A549 (cell line): ENCODE data around the gene RELT.

Experiments
- EP300 ChIP-seq, 2 experiments: fragments of >200 bp; sonication (Bioruptor Twin); formaldehyde crosslinking; IDR thresholded peaks; 2 replicates in 1 of 2; 3 replicates in 1 of 2; pipeline ENCODE4 v1.6.1; 2016 to 2017
- HOXB5 ChIP-seq: fragments of 250-450 bp; sonication (Bioruptor Pico); IDR thresholded peaks from 2 replicates; pipeline ENCODE4 v1.5.0; 2020; ENCODE audit warnings: mild to moderate bottlenecking, moderate library complexity
- MAFK ChIP-seq: fragments of 450-650 bp; IDR thresholded peaks from 2 replicates; pipeline ENCODE4 v1.6.1; 2014; ENCODE audit not compliant: partially characterized antibody
- MYC ChIP-seq: IDR thresholded peaks from 2 replicates; pipeline ENCODE4 v1.6.1; 2012; ENCODE audit warnings: mild to moderate bottlenecking, inconsistent platforms, low read length, improper control_type of control experiment, borderline replicate concordance
- POLR2A ChIP-seq: IDR thresholded peaks from 2 replicates; pipeline ENCODE4 v1.6.1; 2012; ENCODE audit warnings: mild to moderate bottlenecking, low read length
- SMC3 ChIP-seq: fragments of >200 bp; sonication (Bioruptor Twin); formaldehyde crosslinking; IDR thresholded peaks from 3 replicates; pipeline ENCODE4 v1.6.1; 2018; ENCODE audit warnings: inconsistent platforms
- TF ChIP-seq, protein P1 (sequence below): fragments of >200 bp; sonication (Bioruptor Twin); formaldehyde crosslinking; IDR thresholded peaks from 3 replicates; pipeline ENCODE4 v1.5.1; 2016
- TF ChIP-seq, protein P2 (sequence below): fragments of 150-350 bp; IDR thresholded peaks from 2 replicates; pipeline ENCODE4 v1.6.1; 2014; ENCODE audit warnings: low read depth, mild to moderate bottlenecking, low read length
- TF ChIP-seq, protein P3 (sequence below): fragments of 200-600 bp; sonication (generic); IDR thresholded peaks from 2 replicates; pipeline ENCODE4 v1.6.1; 2016; ENCODE audit warnings: antibody characterized with exemption, mild to moderate bottlenecking, moderate library complexity
- TF ChIP-seq, protein P4 (sequence below): IDR thresholded peaks from 2 replicates; pipeline ENCODE4 v1.6.1; 2012
- TF ChIP-seq, protein P5 (sequence below): fragments of 450-650 bp; IDR thresholded peaks from 2 replicates; pipeline ENCODE4 v1.6.1; 2014; ENCODE audit warnings: antibody characterized with exemption

DNA sequence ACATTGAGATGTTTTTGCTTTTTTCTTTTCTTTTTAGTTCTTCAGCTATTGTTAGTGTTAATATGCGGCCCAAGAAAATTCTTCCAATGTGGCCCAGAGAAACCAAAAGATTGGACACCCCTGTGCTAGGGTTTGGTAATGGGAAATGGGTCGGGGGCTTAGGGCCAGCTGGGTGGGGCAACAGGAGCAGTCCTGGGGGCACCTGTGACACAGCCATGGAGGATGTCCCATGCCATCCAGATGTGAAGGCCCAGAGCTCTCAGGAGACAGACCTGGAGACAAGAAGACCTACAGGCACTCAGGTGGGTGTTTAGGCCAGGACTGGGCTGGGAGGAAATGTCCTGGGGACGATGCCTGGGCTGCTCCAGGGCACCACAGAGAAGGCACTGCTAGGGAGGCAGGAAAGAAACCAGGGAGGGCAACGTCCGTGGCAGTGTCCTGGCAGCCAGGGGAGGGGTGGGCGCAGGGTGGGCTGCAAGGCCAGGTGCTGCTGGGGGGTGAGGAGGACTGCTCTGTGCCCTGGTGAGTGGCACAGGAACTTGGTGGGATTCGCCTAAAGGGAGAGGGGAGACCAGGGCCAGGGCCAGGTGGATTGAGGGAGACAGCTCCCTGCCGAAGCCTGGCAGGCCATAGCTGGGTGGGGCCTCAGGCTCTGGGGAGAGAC is 21.4 kb downstream of the RELT start:
- TF ChIP-seq POLR2A (no peak), HOXB5 (CRISPR knock-in tag) (no peak), MYC (no peak), MAFK (no peak), EP300 (IDR thresholded peaks at IDR 0.05) (no peak), SMC3 (no peak)
- TF ChIP-seq, protein P1, sequence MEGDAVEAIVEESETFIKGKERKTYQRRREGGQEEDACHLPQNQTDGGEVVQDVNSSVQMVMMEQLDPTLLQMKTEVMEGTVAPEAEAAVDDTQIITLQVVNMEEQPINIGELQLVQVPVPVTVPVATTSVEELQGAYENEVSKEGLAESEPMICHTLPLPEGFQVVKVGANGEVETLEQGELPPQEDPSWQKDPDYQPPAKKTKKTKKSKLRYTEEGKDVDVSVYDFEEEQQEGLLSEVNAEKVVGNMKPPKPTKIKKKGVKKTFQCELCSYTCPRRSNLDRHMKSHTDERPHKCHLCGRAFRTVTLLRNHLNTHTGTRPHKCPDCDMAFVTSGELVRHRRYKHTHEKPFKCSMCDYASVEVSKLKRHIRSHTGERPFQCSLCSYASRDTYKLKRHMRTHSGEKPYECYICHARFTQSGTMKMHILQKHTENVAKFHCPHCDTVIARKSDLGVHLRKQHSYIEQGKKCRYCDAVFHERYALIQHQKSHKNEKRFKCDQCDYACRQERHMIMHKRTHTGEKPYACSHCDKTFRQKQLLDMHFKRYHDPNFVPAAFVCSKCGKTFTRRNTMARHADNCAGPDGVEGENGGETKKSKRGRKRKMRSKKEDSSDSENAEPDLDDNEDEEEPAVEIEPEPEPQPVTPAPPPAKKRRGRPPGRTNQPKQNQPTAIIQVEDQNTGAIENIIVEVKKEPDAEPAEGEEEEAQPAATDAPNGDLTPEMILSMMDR = no peak
- TF ChIP-seq, protein P2, sequence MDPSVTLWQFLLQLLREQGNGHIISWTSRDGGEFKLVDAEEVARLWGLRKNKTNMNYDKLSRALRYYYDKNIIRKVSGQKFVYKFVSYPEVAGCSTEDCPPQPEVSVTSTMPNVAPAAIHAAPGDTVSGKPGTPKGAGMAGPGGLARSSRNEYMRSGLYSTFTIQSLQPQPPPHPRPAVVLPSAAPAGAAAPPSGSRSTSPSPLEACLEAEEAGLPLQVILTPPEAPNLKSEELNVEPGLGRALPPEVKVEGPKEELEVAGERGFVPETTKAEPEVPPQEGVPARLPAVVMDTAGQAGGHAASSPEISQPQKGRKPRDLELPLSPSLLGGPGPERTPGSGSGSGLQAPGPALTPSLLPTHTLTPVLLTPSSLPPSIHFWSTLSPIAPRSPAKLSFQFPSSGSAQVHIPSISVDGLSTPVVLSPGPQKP = no peak
- TF ChIP-seq, protein P3, sequence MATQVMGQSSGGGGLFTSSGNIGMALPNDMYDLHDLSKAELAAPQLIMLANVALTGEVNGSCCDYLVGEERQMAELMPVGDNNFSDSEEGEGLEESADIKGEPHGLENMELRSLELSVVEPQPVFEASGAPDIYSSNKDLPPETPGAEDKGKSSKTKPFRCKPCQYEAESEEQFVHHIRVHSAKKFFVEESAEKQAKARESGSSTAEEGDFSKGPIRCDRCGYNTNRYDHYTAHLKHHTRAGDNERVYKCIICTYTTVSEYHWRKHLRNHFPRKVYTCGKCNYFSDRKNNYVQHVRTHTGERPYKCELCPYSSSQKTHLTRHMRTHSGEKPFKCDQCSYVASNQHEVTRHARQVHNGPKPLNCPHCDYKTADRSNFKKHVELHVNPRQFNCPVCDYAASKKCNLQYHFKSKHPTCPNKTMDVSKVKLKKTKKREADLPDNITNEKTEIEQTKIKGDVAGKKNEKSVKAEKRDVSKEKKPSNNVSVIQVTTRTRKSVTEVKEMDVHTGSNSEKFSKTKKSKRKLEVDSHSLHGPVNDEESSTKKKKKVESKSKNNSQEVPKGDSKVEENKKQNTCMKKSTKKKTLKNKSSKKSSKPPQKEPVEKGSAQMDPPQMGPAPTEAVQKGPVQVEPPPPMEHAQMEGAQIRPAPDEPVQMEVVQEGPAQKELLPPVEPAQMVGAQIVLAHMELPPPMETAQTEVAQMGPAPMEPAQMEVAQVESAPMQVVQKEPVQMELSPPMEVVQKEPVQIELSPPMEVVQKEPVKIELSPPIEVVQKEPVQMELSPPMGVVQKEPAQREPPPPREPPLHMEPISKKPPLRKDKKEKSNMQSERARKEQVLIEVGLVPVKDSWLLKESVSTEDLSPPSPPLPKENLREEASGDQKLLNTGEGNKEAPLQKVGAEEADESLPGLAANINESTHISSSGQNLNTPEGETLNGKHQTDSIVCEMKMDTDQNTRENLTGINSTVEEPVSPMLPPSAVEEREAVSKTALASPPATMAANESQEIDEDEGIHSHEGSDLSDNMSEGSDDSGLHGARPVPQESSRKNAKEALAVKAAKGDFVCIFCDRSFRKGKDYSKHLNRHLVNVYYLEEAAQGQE = no peak
- TF ChIP-seq, protein P4, sequence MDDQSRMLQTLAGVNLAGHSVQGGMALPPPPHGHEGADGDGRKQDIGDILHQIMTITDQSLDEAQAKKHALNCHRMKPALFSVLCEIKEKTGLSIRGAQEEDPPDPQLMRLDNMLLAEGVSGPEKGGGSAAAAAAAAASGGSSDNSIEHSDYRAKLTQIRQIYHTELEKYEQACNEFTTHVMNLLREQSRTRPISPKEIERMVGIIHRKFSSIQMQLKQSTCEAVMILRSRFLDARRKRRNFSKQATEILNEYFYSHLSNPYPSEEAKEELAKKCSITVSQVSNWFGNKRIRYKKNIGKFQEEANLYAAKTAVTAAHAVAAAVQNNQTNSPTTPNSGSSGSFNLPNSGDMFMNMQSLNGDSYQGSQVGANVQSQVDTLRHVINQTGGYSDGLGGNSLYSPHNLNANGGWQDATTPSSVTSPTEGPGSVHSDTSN = no peak
- TF ChIP-seq, protein P5, sequence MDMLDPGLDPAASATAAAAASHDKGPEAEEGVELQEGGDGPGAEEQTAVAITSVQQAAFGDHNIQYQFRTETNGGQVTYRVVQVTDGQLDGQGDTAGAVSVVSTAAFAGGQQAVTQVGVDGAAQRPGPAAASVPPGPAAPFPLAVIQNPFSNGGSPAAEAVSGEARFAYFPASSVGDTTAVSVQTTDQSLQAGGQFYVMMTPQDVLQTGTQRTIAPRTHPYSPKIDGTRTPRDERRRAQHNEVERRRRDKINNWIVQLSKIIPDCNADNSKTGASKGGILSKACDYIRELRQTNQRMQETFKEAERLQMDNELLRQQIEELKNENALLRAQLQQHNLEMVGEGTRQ = no peak
